Cortex of kidney (tissue), 1 donor: Measurements from ENCODE around the gene ESR2.
"Not testable (repeated sequence)": the region's sequence is repeated elsewhere in the genome, so short reads cannot be mapped to it uniquely, and the experiment has no call there.

Experiments used
- DNase-seq: peaks from one replicate; lab custom pipeline; 2025; lab: John Stamatoyannopoulos, UW

The ESR2 gene

GRCh38 chr14:64081174-64081746, 212.9 kb downstream of the ESR2 start:
- DNase-seq = no peak

GRCh38 chr14:64080452-64080851, 213.7 kb downstream of the ESR2 start:
- DNase-seq = no peak

GRCh38 chr14:64075613-64076005, 218.6 kb downstream of the ESR2 start:
- no peak for DNase-seq

GRCh38 chr14:64074961-64075612, 219.1 kb downstream of the ESR2 start:
- no peak for DNase-seq

- DNase-seq = no peak
Measured at GRCh38 chr14:64069634-64070359, 224.4 kb downstream of the ESR2 start.

GRCh38 chr14:64064447-64064846, 229.7 kb downstream of the ESR2 start:
- DNase-seq = no peak

GRCh38 chr14:64062381-64063115, 231.6 kb downstream of the ESR2 start:
- DNase-seq = no peak

GRCh38 chr14:64061706-64062105, 232.5 kb downstream of the ESR2 start:
- no peak for DNase-seq

- no peak for DNase-seq
Measured at GRCh38 chr14:64061115-64061514, 233.1 kb downstream of the ESR2 start.

- no peak for DNase-seq
Measured at GRCh38 chr14:64060648-64061096, 233.5 kb downstream of the ESR2 start.

- DNase-seq = no peak
Measured at GRCh38 chr14:64060199-64060545, 234.0 kb downstream of the ESR2 start.

- DNase-seq = no peak
Measured at GRCh38 chr14:64059454-64060198, 234.5 kb downstream of the ESR2 start.

- no peak for DNase-seq
Measured at GRCh38 chr14:64053694-64054669, 240.2 kb downstream of the ESR2 start.

GRCh38 chr14:64049616-64050381, 244.4 kb downstream of the ESR2 start:
- DNase-seq = no peak

GRCh38 chr14:64045091-64045490, 249.1 kb downstream of the ESR2 start:
- DNase-seq = no peak

- not testable (repeated sequence) for DNase-seq
Measured at GRCh38 chr14:64043296-64043695, 250.9 kb downstream of the ESR2 start.

GRCh38 chr14:64040044-64040443, 254.1 kb downstream of the ESR2 start:
- DNase-seq = no peak

- DNase-seq = no peak
Measured at GRCh38 chr14:64038841-64039542, 255.2 kb downstream of the ESR2 start.
